ENCODE measurements around the gene VILL.

DNA sequence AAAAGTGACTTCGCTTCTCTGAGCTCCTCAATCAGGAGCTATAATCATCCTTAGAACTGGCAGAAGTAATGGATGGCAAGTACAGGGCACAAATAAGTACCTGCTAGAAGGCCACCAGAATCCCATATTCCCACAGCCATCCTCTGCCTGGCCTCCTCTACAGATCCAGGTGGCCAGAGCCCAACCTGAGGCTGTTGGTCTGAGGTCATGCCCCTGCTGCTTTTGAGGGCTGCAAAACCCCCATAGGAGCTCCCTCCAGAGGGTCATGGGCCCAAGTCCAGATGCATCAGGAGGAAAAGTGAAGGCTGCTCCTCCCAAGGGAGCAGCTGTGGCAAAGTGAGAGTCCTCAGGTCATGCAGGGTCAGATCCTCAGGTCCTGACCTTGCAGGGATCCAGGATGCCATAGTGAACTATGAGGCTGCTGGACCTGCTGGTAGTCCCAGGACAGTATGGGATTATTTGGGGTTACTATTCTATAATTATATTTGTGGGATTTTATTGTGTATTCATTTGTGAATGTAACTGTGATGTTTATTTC is 41.8 kb downstream of the VILL start:
- TF ChIP-seq EZH2 (IDR thresholded peaks at IDR 0.05): no peak
- TF ChIP-seq POLR2AphosphoS5 (IDR thresholded peaks at IDR 0.05; ENCODE audit: borderline replicate concordance, low read depth, low read length): no peak

Measured in SK-N-MC (cell line).